Stimulated activated naive CD4-positive, alpha-beta T cell (primary cell): Measurements from ENCODE around the gene WDR26.
"Not testable (repeated sequence)": the region's sequence is repeated elsewhere in the genome, so short reads cannot be mapped to it uniquely, and the experiment has no call there.

Source experiments
- DNase-seq, 6 experiments: peaks; one replicate each; lab custom pipeline; 2025; lab: John Stamatoyannopoulos, UW

WDR26 gene

DNA sequence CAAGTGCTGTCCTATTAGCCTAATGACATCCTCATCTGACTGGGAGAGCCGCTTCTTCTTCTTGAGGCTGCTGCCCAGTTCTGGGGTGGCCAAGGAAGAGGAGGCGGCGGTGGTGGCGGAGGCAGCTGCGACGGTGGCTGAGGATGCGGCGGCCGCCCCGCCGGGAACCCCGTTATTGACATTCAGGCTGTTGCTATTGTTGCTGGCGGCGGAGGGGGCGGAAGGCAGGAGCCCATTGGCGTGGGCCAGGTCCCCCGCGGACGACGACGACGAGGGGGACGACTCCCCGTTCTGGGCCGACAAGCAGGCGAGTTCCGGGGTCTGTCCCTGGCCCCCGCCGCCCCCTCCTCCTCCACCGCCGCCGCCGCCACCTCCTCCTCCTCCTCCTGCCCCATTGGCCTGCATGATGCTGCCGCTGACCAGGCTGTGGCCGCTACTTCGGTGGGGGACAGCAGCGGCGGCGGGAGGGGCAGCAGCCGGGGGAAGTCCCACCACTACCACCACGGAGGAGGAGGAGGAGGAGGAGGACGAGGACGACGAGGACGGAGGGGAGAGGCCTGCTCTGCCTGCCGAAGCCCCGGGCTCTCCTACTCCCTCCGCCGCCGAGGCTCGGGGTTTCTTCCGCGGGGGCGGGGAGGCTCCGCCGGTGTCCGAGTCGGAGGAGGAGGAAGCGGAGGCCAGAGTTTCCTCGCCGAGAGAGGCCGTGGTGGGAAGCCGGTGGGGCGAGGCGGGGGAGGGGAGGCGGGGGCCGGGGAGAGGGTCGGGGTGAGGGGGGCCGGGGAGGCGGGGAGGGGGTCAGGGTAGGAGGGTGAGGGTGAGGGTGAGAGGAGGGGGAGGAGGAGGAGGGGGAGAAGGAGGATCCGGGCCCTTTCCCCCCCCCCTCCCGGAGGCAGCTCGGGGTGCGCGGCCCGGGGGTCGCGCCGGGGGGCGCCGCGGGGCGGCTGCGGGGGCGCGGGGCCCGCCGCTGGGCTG is 610 bp downstream of the WDR26 start:
- DNase-seq: peak; percentile 25 to 53 (median 46)

DNA sequence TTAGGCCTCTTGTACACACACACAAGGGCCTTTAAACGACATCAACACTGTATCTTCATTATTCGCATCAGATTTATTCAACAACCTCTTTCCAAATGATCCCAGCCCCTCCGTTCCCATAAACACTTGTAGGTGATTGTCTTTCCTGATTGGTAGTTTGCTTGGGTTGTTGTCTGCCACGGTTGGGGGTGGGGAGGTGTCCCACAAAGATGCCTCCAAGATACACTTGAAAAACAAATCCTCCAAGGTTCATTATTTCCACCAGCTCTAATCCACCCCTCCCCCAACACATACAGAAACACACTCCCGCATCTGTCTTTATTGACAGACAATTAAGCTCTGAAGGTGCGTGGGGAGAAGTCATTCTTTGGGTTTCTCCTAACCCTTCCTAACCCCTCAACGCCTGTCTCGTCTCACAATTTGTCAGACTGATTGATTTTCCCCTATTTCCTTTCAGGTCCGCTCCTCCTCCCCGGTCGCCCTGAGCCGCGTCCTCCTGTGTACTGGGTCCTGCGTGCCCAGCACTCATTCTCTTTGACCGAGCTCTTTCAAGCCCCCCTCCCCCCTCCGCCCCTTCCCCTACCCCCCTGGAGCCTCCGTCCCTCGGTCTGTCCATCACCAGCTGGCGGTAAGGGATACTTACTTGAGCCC is 1.4 kb downstream of the WDR26 start:
- peak in 5 of 6 experiments; percentile 13 to 52 (median 18) for DNase-seq

DNA sequence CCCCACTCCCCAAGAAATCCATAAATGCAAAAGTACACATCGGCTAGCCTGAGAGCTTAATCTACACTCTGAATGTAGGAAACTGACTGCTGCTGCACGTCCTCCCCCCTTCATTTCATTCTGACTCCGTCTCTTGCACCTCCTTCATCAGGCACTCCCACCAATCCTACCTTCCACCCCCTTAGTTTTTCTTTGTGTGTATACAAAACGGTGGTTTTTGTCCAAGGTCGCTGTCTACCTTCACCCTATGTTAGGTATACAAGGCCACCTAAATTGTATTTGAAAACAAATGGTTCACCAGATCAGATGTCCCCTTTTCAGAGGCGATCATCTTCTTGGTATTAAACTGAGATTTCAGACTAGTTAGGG is 1.9 kb downstream of the WDR26 start:
- DNase-seq: peak in 1 of 6 experiments; percentile 48

DNA sequence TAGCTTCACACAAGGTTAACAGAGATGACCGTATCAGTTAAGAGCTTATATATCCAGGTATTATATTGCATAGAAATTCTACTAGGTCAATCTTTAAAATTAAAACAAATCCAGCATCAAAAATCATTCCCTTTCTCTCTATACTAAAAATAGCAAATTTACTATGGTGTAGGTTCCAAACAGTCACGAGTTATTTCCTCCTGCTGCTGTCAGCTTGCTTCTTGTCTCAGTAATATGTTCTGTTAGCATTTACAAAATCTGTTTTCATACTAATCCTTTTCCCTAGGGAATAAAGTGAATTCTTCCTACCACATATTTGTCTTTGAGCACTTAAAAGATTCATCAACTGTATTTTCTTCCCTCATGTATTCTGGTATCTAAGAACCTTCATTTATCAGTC is 2.5 kb downstream of the WDR26 start:
- no peak for DNase-seq

DNA sequence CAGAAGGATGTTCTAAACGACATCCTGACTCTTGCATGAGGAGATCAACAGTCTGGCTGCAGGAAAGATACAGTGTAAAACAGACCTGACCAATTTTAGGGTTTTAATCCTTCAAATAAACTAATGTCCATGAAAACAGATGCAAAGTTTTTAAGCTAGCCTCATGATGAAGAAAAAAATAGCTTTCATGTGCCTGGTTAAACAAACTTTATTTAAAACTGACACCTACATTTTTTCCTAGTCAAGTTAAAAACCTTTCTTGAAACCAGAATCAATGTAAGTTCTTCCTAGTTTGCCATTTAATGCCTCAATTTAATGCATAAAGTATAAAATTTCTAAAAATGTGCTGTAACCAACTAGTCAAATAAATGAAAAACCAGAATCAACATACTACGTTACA is 2.9 kb downstream of the WDR26 start:
- no peak for DNase-seq

DNA sequence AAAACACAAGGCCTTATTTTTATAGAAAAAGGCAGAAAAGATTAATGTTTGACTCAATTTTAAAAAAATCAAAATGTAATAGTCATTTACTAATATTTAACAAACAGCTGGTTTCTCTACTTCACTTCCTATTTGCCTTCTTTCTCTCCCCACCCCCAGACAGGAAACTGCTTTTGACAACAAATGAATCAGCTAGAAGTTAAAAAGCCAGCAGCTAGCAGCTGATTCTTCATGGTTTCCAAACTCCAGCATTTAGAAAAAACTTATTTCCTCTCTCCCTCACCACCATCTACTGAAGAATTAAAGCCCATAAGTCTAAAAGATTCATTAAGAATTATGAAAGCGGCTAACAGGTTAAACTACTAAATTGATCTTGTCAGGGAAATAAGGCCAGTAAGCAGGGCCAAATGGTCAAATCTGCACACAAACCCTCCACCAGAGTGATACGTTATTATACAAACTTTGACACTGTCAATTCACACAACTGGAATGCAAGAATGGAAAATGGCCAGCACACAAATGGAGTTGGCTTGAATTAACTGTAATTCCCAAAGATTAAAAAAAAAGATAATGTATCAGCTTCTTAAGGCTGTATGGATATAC is 4.0 kb downstream of the WDR26 start:
- peak in 5 of 6 experiments; percentile 16 to 64 (median 58) for DNase-seq

DNA sequence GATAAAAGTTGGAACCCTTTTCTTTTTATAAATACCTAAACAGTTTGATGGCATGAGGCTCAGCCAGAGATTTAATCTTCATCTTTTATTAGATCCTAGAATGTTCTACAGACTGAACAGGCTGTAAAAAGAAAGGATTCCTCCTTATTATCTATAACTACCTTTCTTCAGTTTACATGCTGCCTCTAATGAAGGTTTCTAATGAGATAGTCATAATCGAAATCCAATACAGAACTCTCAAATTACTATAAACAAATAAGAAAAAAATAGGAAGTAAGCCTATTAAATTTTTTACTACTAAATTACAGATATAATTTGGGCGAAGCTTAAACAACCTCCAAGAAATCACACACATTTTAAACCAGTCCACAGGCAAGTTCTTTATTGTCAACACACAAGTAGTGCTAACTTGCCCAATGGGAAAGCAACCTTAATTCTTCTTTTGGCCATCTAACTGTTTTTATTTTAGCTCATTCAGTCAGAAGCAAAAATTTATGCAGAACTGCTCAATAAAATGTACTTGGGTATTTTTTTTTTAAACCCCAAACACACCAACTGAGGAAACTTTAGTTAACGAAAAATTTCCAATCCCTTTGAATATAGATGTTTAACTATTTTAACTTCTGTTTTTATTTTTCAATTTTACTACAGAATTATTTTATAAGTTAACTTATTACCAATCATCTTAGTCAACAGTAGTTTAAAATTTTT is 4.8 kb downstream of the WDR26 start:
- DNase-seq: no peak

DNA sequence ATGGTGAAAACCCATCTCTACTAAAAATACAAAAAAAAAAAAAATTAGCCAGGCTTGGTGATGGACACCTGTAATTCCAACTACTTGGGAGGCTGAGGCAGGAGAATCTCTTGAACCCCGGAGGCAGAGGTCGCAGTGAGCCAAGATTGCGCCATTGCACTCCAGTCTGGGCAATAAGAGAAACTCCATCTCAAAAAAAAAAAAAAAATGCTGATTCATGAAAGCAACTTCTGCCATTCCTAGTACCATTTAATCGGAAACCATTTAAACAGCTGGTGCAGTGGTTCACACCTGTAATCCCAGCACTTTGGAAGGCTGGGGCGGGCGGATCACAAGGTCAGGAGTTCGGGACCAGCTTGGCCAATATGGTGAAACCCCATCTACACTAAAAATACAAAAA is 5.9 kb downstream of the WDR26 start:
- not testable (repeated sequence) for DNase-seq

DNA sequence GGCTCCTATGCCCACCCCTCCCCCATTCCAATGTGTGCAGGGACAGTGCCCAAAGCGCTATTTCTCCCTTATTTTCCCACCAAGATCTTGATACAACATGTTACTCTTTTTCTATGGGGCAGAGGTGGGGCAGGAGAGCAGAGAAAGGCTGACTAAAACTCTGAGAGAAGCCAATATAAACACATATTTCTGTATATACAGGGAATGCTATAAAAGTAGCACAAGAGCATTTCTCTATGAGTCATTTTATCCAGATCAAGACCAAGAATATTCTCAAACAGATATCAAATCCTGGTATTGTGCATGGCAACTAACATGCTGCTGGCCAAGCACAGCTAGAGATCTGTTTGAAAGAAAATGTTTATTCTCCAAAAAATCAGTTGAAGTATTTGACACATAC is 7.3 kb downstream of the WDR26 start:
- no peak for DNase-seq

DNA sequence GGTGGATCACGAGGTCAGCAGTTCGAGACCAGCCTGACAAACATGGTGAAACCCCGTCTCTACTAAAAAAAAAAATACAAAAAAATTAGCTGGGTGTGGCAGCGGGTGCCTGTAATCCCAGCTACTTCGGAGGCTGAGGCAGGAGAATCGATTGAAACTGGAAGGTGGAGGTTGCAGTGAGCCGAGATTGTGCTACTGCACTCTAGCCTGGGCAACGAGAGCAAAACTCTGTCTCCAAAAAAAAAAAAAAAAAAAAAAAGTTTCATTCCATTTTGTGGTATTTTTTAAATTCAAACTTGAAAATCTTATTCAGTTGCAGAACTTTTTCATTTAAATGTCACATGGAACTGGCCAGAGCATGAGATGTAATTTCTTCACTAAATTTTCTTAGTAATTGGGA is 7.7 kb downstream of the WDR26 start:
- DNase-seq: not testable (repeated sequence)

DNA sequence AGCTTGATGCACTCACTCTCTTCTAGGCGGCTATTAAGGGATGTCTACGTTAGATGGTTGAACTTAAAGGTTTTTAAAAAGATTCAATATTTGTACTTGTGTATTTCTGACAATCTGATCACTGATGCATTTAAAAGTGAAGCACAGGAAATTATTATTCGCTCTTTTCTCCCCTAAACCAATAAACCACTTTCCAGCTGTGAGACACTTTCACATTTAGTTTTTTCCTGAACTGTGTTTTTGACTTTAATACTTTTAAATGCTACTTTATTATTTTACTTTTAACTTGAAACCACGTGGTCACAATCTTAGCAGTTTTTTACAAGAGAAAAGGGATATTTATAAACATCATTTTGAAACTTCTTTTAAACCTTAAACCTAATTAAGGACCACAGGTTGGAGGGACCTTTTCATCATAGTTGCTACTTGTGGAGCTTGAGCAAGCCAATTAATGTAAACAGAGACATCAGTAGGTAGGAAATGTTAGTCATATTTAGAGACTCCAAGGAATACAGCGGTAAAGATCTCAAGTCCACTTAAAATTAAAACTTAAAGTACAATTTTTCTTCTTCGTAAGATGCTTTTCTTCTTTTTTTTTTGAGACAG is 9.2 kb downstream of the WDR26 start:
- no peak for DNase-seq

DNA sequence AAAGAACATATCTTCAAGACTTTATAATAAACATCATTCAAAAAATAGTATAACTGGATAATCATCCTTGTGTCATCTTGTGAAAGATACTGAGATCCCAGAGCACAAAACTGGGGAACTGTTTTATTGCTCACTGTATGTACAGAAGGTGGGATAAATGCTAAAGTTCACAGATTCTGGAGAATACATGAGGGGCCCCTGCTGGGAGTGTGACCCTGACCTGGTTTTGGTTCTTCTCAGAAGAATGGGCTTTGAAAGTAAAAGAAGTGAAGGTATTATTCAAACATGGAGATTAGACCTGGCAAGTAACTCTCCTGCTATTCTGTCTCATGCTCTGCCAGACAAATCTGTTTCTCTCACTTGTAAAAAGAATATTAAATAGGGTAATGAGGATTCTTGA is 14.5 kb downstream of the WDR26 start:
- DNase-seq: no peak

DNA sequence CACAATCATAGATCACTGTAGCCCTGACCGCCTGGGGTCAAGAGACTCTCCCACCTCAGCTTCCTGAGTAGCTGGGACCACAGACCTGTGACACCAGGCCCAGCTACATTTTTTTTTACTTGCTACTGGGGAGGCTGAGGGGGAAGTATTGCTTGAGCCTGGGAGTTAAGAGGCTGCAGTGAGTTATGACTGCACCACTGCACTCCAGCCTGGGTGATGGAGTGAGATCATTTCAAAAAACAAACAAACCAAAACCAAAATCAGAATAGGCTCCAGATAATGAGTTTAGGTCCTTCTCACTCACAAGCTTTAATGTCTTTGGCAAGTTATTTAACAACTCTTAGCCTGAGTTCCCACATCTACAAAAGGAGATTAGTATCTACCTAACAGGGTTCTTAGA is 22.8 kb downstream of the WDR26 start:
- DNase-seq: no peak

DNA sequence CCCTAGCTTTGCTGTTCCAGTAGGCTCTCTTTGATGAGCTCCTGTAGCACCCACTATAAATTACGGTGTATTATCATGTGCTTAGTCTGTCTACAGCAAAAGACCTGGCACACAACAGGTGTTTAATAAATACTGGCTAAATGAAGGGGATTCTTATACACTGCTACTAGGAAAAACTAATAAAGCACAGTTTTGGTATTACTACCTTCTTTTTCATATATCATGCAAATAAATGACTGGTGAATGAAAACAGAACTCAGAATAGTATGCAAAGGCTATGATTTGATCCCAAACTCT is 26.4 kb downstream of the WDR26 start:
- no peak for DNase-seq

DNA sequence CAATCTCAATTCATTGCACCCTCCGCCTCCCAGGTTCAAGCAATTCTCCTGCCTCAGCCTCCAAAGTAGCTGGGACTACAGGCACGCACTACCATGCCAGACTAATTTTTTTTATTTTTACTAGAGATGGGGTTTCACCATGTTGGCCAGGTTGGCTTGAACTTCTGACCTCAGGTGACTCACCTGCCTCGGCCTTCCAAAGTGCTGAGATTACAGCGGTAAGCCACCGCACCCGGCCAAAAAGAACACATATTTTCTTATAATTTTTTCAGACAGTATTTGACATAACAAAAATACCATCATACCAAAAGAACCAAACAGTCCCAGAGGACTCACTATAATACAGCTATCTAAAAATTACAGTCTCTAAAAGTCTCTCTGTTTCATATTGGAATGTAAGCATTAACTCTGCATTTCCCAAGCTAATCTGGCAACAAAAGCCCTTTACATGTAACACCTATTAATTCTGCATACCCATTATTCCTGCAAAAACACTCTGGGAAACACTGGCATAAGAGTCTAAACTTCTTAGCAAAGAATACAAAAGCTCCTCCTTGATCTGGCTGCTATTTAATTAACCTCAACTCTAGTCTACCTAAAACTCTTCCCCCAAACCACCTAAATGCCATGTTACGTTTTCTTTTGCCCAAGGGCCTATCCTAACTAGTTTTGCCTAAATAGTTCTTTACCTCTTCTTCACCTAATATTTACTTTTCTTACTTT is 26.9 kb downstream of the WDR26 start:
- DNase-seq: no peak

DNA sequence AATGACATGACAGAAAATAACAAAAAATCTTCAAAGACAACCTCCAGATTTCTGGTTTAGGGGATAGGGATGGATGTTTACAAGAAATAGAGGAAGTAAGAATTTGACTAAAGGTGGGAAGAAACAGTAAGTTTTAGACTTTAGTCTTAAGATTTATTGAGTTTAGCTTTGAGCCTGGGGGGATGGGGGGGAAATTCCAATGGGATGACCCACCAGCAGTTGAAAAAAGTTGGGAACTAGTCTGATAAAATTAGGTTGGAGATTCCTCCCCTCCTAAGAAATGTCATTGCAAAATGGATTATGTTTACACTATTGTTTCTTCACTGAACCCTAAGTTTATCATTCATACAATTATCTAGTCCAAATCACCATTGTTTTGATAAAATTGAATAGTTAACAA is 28.4 kb downstream of the WDR26 start:
- DNase-seq: no peak

DNA sequence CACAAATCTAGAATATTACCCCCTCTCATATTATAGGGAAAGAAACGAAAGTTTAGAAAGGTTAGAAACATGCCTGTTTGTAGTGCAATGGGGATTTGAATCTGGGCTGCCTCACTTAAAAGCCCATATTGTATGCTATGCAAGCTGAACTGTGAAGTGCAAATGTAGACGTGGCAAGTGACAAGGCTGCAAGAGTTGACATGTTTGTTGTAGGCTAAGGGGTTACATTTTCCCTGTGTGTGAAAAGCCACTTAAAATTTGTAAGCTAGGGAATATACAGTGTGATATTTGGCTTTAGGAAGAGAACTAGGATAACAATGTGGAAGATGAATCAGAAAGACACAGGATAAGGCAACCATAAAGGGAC is 29.0 kb downstream of the WDR26 start:
- DNase-seq: no peak

DNA sequence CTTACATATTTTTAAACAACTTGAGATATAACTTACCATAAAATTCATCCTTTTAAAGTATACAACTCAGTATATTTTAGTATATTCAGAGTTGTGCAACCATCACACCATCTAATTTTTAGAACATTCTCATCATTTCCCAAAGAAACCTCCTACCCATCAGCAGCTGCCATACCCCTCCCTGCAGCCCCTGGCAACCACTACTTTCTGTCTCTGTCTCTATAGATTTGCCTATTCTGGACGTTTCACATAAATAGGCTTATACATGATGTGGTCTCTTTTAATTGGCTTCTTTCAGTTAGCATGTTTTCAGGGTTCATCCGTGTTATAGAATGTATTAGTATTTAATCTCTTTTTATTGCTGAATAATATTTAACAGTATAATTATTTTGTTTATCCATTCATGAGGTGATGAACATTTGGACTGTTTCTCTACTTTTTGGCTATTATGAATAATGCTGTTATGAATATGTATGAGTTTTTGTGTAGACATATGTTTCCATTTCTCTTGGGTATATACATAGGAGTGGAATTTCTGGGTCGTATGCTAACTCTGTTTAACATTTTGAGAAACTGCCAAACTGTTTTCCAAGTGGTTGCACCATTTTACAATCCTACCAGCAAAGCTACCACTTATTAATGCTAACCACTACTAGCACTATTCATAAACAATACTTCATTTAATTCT is 29.5 kb downstream of the WDR26 start:
- no peak for DNase-seq

DNA sequence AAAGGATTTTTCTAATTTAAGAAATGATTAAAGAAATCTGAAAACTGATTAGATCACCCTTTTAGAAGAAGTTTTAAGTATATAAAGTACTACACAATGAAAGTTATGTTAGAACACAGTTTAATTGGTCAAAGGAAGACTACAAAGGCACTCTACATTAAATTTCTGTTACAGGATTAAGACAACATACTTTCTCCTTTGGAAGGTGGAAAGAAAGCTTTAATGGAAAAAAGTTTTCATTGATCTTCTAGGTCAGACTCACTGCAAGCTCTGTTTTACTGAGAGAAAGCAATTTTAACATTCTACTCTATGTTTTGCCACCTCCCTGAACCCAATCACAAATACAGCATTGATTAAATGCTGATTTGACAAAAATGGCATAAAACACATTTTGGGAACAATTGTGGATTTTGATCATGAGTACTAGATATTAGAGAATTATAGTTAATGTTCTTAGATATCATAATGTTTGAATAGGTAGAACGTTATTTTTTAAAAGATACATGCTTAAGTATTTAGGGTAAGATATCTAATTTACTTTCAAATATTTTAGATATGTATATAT is 32.0 kb downstream of the WDR26 start:
- DNase-seq: no peak

DNA sequence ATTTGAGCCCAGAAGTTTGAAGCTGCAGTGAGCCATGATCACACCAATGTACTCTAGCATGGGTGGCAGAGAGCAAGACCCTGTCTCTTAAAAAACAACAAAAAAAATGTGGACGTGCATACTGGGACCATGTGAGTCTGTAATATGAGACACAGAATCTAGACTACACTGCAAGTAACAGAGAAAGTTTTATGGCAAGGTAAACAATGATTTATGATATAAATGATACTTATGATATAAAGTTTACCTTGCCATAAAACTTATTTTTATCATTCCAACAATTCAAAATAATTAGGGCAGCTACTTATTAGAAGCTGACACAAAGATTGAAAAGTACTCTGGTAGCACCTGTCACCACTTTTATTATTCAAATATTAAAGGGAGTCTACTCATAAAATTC is 34.7 kb downstream of the WDR26 start:
- DNase-seq: no peak

DNA sequence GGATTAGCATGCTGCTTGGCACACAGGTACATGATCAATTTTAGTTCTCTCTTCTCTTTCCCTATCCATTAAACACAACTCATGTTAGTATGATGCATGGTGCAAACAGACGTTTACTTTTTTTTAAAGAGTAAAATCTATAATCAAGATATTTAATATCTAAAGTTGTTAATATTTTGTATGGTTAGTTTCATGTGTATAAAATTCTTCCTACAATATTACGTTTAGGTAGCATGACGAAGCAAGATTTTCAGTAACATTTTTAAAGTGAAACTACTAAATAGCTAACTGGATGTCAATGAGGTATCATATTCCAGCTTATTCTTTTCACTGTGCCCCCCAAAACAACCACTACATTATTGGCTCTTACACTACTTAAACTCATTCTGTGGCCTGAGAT is 41.3 kb downstream of the WDR26 start:
- no peak for DNase-seq
